ENCODE data around the gene PREP.

Gene PREP

GRCh38 chr6:105280033-105280432 lies 122.8 kb downstream of the PREP start:
- H3K4me2 ChIP-seq (ENCODE audit: low read length): no peak overlapping the region
- no peaks in the 10 kb centered on the region for H4K20me1 ChIP-seq (ENCODE audit: control insufficient read depth, insufficient read depth, low read depth, low read length)
- no peaks in the 10 kb centered on the region for H3K4me1 ChIP-seq (ENCODE audit: control insufficient read depth, low read length)
- no peaks in the 10 kb centered on the region for H3K9me3 ChIP-seq (ENCODE audit: control insufficient read depth, insufficient read depth, low read length)
- peaks cover 44% of the 10 kb centered on the region for H3K36me3 ChIP-seq (ENCODE audit: control insufficient read depth, low read length)
- no peaks in the 10 kb centered on the region for H3K79me2 ChIP-seq (ENCODE audit: control insufficient read depth, low read length)
- H3F3A ChIP-seq (ENCODE audit: control insufficient read depth, insufficient read depth): no peaks in the 10 kb centered on the region
- TF ChIP-seq EZH2phosphoT487 (IDR thresholded peaks at IDR 0.05; ENCODE audit: borderline replicate concordance, low read length) (no peak), CTCF (IDR thresholded peaks at IDR 0.05; ENCODE audit: low read depth, low read length, poor library complexity, severe bottlenecking) (no peak)
- no peaks in the 10 kb centered on the region for H3K9me2 ChIP-seq (replicated peaks; ENCODE audit: control insufficient read depth, low read length)
- no peaks in the 10 kb centered on the region for H3K27me3 ChIP-seq (ENCODE audit: control insufficient read depth, low read length)
- H3K4me3 ChIP-seq (ENCODE audit: low read length): no peak overlapping the region
- no peak overlapping the region for H3K27ac ChIP-seq (ENCODE audit: low read depth, low read length)

GRCh38 chr6:105279463-105279862 lies 123.4 kb downstream of the PREP start:
- H3K36me3 ChIP-seq (ENCODE audit: control insufficient read depth, low read length): peaks cover 42% of the 10 kb centered on the region
- H3K4me3 ChIP-seq (ENCODE audit: low read length): no peak overlapping the region
- H4K20me1 ChIP-seq (ENCODE audit: control insufficient read depth, insufficient read depth, low read depth, low read length): no peaks in the 10 kb centered on the region
- no peak overlapping the region for H3K4me2 ChIP-seq (ENCODE audit: low read length)
- no peaks in the 10 kb centered on the region for H3K79me2 ChIP-seq (ENCODE audit: control insufficient read depth, low read length)
- H3K27ac ChIP-seq (ENCODE audit: low read depth, low read length): no peak overlapping the region
- no peaks in the 10 kb centered on the region for H3F3A ChIP-seq (ENCODE audit: control insufficient read depth, insufficient read depth)
- no peaks in the 10 kb centered on the region for H3K27me3 ChIP-seq (ENCODE audit: control insufficient read depth, low read length)
- no peaks in the 10 kb centered on the region for H3K4me1 ChIP-seq (ENCODE audit: control insufficient read depth, low read length)
- no peaks in the 10 kb centered on the region for H3K9me3 ChIP-seq (ENCODE audit: control insufficient read depth, insufficient read depth, low read length)
- TF ChIP-seq EZH2phosphoT487 (IDR thresholded peaks at IDR 0.05; ENCODE audit: borderline replicate concordance, low read length) (no peak), CTCF (IDR thresholded peaks at IDR 0.05; ENCODE audit: low read depth, low read length, poor library complexity, severe bottlenecking) (no peak)
- H3K9me2 ChIP-seq (replicated peaks; ENCODE audit: control insufficient read depth, low read length): no peaks in the 10 kb centered on the region

DNA sequence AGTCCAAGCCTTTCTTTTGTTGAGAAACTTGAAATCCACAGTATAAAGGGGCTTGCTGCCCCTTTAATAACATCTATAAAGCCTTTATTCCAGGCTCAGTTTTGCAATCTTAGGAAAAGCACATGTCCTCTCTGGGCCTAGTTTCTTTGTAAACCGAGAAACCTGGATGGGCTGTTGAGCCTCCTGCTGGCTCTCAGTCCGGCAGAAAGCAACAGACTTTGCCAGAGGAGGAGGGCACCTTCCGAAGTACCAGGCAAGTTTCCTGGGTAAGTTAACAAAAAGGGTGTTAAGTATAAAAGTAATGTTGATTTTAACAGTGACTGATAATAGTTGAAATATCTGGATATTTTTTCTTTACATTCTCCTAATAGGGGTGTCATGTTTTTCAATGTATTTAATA lies 124.1 kb downstream of the PREP start:
- H3K4me1 ChIP-seq (ENCODE audit: control insufficient read depth, low read length): no peaks in the 10 kb centered on the region
- no peak overlapping the region for H3K4me2 ChIP-seq (ENCODE audit: low read length)

More for the DNA sequence above, 124.1 kb downstream of the PREP start:
- TF ChIP-seq CTCF (IDR thresholded peaks at IDR 0.05; ENCODE audit: low read depth, low read length, poor library complexity, severe bottlenecking): no peak
- TF ChIP-seq EZH2phosphoT487 (IDR thresholded peaks at IDR 0.05; ENCODE audit: borderline replicate concordance, low read length): no peak
- Histone ChIP-seq H3K27me3 (ENCODE audit: control insufficient read depth, low read length) (no peaks in the 10 kb centered on the region), H3K27ac (ENCODE audit: low read depth, low read length) (no peak overlapping the region), H4K20me1 (ENCODE audit: control insufficient read depth, insufficient read depth, low read depth, low read length) (no peaks in the 10 kb centered on the region), H3K4me3 (ENCODE audit: low read length) (no peak overlapping the region), H3K36me3 (ENCODE audit: control insufficient read depth, low read length) (peaks cover 41% of the 10 kb centered on the region), H3K79me2 (ENCODE audit: control insufficient read depth, low read length) (no peaks in the 10 kb centered on the region), H3K9me3 (ENCODE audit: control insufficient read depth, insufficient read depth, low read length) (no peaks in the 10 kb centered on the region), H3F3A (ENCODE audit: control insufficient read depth, insufficient read depth) (no peaks in the 10 kb centered on the region), H3K9me2 (replicated peaks; ENCODE audit: control insufficient read depth, low read length) (no peaks in the 10 kb centered on the region)

All from DOHH2 (cell line).